ENCODE results near the gene TP63.
"Not testable (repeated sequence)": the region's sequence is repeated elsewhere in the genome, so short reads cannot be mapped to it uniquely, and the experiment has no call there.

Gene TP63

DNA sequence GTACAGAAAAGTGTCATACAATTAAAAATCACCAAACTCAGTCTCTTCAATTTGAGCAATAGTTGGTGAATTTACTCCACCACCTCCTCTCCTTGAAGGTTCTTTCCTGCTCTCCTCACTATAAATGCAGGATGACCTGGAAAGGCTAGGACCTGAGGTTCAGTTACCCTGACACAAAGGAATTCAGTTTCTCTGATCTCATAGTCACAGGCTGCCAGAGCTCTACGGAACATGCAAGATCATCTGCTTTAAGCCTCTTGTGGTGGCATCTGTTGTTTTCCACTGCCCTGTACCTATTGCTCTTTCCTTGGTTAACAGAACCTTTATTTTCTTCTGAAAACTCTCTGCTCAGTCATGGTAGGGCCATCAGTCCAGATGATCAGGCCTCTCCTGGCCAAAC is 4.9 kb upstream of the TP63 start:
- no peak for DNase-seq

DNA sequence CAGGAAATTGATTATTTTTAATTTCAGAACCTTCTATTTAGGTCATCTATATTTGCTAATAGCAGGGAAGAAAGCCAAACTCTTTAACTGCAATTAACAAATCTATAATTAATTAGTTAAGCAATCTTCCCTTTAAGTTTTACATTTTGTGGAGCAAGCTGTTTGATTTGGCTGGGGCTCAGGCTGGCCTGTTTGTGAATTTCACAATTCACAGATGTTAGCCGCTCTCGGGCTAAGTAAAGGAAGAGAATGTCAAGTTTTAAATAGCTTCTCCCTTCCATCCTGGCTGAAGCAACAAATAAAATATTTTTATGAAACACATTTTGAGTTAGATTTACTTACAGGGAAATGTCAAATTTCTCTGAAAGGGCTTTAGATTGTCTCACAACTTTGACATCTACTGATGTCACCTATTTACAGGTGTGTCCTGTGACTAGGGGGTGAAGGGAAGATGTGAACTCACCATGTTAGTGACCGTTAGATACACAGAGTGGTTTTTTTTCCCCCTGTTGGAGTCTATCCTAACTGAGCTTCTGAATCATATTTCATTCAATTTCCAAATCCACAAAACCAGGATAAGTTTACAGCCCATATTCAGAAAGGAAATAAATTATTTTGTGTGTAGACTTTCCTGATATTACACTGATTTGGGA is 1.3 kb upstream of the TP63 start:
- no peak for DNase-seq

DNA sequence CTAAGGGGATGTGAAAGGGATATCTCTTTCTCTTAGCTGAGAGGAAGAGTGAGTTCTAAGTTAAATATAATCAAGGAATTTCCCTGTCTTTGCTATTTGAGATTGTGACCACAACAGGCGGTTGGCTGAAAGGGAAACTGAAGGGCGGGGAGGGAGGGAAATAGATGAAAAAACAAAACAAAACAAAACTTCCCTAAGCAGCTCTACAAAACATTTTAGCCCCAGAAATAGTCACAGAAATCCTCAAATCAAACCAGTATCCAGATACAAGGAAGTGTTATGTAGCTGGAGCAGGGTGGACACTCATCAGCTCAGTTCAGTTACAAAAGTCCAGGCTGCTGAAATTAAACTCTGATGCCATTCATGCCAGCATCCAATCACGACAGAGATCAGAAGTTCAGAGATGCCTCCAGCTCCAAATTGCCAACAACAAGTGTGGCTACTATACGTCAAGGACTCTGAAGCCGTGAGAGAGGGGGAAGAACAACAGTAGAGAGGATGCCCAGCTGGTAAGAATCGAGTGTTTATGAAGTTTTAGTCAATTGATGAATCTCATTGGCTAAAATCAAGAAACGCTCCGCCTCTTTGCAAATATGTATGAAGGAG is 319 bp upstream of the TP63 start:
- no peak for DNase-seq

DNA sequence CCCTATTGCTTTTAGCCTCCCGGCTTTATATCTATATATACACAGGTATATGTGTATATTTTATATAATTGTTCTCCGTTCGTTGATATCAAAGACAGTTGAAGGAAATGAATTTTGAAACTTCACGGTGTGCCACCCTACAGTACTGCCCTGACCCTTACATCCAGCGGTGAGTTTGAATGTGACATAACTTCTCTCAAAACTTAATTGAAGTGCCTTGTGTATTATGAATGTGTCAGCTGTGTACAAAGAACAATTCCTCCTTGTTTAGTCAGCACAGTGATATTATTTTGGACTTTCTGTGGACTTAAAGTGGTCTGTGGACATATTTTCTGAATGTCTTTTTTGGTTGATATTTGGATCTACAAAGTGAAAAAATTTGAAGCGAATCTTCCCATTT is 220 bp downstream of the TP63 start:
- no peak for DNase-seq

DNA sequence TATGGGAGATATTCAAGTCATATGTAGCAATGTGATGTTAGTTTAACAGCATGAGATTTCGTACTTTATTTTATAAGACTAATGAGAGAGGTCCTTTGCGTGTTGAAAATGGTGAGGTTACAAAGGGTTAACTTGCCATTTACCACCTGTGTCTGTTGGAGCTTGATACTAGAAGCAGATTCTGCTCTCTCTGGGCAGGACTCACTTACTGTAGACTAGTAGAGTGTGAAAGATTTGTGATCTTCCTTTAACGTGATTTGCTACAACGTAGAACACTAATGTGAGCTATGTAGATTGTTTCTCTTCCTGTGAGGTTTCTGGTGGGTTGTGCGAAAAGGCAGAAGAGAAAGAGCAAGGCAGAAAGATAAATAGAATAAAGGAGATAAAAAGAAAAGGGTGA is 1.1 kb downstream of the TP63 start:
- no peak for DNase-seq

DNA sequence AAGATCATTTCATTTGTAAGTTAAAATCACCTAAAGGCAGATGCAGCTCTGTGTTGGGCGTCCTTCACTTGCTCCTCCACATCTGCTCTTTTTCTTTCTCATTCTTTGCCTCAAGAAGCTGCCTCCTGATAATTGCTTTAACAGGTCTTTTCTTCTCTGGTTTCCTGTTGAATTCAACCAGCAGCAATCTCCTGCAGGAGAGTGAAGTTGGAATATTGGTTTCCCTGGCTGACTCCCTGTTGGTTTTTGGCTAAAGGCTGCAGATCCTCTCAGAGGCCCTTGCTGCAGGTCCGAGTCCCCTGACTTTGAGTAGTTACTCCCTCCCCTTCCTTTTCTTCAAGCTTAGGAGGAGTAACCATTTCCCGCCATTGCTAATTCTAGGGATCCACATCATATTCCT is 4.2 kb downstream of the TP63 start:
- no peak for DNase-seq

DNA sequence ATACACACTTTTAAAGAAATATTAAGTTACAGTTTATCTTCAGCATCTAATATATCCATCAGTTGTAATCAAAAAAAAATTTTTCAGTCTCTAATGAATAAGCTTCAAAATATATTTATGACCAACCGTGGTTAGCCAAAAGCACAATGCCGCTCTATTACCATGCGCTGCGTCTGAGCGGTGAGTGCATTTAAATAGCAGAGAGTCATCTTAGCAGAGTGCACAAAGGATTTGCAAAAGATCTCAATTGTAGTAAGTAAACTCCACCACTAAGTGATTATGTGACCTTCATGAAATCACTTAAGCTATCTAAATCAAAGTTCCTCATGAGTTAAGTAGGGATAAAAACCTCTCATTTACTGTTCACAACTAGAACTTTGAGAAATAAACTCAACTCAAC is 4.9 kb downstream of the TP63 start:
- DNase-seq = no peak

DNA sequence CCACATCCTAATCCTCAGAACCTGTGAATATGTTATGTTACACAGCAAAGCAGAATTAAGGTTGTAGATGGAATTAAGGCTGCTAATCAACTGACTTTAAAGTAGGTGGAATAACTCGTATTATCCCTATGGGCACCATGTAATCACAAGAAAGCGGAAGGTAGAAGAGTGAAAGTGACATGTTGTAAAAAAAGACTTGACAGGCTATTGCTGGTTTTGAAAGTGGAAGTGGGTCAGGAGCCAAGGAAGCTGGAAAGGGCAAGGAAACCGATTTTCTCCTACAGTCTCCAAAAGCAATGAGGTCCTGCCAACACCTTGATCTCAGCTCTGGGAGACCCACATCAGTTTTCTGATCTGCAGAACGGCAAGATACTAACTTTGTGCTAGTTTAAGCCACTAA is 6.6 kb downstream of the TP63 start:
- no peak for DNase-seq

DNA sequence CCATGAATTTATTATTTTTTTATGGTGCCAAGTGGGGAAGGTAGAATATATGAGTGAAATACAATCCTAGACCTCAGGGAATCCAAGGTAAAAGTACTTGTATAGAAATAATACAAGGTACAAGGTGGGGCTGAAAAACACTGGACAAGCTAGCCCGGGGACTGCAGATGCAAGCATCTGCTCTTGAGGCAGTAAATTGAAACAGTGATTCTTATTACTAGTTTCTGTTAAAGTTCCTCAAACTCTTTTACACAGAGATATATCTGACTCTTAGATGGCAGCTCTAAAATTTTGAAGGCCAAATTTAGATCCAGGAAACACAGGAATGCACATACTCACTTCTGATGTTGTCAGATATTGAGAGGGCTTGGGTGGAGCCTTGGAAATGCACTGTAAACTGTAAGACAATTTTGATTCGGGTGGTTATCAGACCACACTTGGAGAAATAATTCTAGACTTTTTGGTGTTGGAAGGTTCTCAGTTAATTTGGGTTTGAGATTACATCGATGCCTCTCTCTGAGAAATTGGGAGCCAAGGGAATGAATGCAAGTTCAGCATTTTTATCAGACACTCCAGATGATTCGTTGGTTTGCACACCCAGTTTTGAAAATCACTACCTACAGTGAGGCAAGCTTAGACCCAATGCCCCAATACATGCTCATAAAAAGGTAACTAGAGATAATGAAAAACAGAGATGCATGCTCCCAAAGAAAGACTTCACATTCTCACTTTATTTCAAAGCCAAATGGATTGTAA is 7.3 kb downstream of the TP63 start:
- no peak for DNase-seq

DNA sequence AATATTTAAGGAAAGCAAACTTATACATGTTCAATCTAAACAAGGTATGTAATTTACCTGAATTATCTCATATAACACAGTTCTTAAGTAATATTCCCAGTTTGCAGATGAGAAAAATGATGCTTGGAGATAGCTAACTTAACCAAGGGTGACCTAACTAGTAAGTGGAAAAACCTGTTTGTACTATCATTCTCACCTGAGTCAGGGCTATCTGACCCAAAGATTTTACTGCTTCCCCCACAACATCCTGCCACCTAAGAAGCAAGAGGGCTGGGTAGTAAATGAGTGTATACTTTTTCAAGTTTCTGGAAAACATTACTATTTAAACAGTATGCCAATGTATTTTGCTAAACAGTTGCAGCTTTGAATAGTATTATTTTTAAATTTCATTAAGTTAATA is 10.6 kb downstream of the TP63 start:
- DNase-seq = no peak

DNA sequence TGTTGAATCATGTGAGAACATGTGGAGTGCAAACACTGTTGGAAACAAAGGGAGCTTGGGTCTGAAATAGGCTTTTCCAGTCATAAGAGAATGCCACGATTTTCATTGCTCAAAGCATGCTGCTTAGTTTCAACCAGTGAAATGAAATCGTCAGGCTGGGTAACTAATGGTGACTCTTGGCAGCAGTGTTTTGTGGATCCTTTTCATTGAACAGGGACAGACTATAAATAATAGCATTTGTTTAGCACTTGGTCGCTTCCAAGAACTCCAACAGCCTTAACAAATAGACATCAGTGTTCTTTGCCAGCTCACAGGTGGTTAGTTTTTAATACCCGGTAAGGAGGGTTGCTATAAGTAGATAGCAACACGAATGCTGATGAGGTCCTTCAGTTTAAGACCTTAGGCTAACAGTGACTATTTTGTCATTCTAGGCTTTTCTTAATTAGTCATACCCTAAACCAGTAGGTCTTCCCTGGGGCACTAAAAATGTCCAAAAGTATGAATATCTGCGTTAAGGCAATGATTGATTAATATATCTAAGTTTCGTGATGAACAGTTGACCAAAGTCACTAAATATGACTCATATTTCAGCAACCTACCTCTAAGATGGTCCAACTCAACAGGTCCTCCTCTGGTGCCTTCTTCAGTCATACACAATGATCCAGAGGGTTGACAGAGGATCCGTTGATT is 15.8 kb downstream of the TP63 start:
- no peak for DNase-seq

DNA sequence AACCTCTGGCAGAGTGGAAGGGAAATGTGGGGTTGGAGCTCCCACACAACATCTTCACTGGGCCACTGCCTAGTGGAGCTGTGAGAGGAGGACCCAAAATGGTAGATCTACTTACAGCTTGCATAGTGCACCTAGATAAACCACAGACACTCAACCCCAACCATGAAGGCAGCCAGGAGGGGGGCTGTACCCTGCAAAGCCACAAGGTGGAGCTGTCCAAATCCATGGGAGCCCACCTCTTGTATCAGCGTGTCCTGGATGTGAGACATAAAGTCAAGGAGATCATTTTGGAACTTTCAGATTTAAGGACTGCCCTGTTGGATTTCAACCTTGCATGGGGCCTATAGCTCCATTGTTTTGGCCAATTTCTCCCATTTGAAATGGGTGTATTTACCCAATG is 20.9 kb downstream of the TP63 start:
- DNase-seq = no peak

DNA sequence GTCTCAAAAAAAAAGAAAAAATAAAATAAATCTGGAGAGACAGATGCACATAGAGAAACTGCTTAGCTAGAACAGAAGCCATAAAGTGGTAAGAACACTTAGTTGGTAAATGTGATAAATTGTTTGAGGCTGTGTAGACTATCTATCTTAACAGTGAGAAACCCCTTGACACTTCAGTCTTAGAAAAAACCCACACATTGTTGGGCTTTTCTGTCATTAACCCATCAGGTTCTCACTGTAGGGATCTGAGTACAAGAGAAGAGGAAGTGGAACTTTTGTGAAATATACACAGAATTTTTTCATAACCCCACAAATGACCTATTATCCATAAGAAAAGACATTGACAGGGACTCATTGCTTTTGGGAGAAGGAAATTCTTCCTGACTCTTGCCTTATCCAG is 24.4 kb downstream of the TP63 start:
- DNase-seq = no peak

DNA sequence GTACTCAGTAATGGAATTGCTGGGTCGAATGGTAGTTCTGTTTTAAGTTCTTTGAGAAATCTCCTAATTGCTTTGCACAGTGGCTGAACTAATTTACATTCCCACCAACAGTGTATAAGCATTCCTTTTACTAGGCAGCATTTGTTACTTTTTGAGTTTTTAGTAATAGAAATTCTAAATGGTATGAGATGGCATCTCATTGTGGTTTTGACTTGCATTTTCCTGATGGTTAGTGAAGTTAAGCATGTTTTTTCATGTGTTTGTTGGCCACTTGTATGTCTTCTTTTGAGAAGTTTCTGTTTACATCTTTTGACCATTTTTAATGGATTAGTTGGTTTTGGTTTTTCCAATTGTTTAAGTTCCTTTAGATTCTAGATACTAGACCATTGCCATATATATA is 28.4 kb downstream of the TP63 start:
- no peak for DNase-seq

DNA sequence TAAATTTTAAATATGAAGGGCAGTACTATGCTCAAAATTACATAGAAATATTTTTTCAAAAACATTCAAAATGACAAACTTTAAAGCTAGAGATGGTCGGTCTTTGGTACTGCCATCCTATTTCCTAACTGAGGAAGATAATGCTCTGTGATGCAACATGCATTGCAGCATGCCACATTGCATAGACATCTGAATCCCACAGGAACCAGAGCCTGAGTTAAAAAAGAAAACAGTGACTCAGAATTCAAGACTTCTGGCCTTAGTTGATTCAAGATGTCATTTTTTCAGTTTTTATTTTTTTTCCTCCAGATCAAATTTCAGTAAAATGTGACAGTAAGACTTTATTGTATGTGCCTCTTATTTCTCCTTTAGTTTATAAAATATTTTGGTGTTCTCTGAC is 33.1 kb downstream of the TP63 start:
- DNase-seq = no peak

DNA sequence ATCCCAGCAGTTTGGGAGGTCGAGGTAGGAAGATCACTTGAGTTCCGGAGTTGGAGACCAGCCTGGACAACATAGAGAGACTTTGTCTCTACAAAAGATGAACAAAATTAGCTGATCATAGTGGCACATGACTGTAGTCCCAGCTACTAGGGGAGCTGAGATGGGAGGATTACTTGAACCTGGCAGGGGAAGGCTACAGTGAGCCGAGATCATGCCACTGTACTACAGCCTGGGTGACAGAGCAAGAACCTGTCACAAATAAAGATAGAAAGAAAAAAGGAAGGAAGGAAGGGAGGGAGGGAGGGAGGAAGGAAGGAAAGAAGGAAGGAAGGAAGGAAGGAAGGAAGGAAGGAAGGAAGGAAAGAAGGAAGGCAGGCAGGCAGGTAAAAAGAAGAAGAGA is 41.2 kb downstream of the TP63 start:
- DNase-seq = not testable (repeated sequence)

DNA sequence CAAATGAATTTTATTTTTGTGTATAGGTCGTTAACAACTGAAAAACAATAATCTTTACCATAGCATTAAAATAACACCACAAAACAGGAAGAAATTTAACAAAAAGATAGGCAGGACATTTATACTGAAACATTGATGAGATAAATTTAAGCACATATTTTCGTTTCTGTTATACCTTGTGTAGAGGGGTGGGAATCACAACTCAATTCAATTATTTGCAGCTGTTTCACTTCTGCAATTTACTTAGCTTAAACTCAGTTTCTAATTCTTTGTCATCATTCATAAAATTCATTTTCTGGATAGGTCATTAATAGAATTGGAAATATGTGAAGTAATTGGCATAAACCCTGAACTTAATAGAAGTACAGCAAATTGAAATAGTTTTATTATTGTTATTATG is 42.3 kb downstream of the TP63 start:
- DNase-seq = no peak

DNA sequence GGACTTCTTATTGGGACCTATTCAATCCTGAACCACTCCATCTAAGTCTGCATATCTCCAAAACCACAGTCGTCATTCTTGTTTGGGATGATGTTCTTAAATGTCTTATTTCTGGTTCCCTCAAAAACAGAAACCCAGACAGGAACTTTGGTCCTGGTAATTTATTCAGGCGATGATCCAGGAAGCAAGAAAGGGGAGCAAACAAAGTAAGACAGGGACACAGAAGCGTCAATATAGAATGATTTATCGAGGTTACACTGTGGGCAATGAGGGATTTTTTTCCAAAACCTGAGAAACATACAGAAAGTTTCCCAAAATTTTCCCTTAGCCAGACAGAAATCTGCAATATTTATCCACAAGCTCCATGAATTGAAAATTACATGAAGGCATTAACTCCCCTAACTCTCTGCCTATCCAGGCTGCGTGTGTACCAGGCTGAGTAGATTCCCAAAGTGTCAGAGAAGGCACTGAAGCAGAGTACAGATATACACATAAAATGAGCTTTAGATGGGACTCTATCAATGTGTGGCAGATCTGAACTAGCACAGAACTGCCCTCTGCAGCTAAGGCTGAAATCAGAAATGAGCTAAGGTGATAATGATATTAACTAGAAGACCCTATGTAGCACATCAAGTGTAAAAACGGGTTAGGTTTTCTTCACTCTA is 43.2 kb downstream of the TP63 start:
- DNase-seq = no peak

DNA sequence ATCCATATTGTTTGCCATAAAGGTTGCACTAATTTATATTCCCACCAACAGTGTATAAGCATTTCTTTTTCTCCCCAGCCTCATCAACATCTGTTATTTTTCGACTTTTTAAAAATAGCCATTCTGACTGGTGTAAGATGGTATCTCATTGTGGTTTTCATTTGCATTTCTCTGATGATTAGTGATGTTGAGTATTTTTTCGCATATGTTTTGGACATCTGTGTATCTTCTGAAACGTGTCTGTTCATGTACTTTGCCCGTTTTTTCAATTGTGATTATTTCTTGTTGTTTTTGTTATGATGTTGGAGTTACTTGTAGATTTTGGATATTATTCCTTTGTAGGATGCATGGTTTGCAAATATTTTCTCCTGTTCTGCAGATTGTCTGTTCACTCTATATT is 46.5 kb downstream of the TP63 start:
- DNase-seq = no peak

DNA sequence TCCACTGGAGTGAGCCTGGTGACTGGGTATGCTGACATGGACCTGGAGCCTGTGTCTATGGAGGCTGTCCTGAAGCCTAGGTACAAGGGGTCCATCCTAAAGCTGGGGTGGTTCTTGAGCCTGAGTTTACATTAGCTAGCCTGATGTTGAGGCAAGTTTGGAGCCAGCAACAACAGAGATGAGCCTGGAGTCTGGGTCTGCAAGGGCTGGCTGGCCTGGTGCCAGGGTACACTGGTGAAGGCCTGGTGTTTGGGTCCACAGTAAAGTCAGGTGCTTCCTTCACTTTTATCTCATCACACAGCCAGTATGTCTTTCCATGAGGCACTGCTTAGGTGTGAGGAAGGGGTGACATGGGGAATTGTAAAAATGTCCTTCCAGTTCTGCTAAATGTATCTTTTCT is 49.5 kb downstream of the TP63 start:
- no peak for DNase-seq

DNA sequence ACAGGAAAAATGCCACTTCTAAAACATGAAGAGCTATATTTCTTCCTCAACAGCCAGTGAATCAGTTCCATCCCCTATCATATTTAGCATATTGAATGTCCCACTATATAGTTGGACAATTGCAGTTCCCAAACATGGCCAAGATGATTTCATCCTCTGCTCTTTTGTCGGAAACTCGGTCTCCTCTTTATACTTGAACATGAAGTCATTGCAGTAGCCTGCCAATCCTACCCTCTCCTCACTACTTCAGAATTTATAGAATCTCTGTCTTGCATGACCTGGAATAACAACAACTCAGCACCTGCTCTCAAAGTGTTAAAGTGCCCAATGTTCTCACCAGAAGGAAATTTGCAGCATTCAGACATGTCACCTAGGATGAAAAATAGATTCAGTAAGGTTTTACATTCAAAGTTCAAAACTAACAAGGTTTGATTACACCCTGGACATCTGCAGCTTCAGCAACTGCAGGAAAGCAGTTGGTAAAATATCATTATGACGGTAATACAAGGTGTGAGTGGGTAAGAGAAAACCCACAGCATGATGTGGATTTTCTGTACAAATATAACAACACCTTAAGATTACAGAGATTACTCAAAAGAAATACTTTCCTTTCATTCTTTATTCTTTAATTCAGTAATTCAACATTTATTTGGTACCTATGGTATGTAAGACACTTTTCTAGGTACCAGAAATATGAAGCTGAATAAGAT is 52.5 kb downstream of the TP63 start:
- no peak for DNase-seq

DNA sequence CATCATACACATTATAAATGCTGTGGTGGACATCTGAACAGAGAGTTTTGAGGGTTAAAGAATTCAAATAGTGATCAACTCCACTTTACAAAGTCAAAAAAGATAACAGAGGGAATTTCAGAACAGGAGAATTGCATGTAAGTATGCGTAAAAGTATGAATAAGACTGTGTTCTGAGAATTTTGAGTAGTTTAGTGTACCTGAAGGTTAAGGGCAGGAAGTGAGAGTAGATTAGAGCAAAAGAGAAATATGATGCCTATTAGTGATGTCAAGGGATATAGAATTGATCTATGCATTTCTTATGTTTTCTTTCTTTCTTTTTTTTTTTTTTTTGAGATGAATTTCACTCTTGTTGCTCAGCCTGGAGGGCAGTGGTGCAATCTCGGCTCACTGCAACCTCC is 53.1 kb downstream of the TP63 start:
- no peak for DNase-seq

DNA sequence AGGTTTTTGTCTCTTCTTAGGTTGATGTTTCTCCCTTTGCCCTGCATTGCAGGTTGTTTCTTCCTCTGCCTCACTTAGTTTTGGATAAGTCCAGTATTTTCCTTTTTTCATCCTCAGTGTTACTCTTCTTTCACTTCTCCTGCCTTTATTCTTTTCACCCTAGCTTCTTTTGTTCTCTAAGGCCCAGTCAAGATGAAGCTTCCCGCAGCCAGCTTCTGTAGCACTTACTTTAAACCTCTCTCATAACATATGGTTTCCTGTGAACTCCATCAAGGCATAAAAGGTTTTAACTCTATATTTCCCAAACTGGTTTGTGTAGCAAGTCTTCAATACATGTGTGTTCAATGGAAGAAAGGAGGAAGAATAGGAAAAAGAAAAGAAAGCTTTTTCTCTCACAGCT is 54.1 kb downstream of the TP63 start:
- no peak for DNase-seq
